ENCODE results near the gene KLRC4. TPM values are rescaled to one million over a fixed set of nuclear protein-coding genes. Genes with fewer than 3 reads are reported as not detected.
"Not testable (repeated sequence)": the region's sequence is repeated elsewhere in the genome, so short reads cannot be mapped to it uniquely, and the experiment has no call there.

KLRC4 gene
- total and polyA plus RNA-seq, 7 donors, result 0.23 TPM; not detected in 6

- not testable (repeated sequence) for H3K27ac ChIP-seq; H3K27me3 ChIP-seq (ENCODE audit: insufficient read depth in 3 of 3, low read length in 2 of 3)
- 64 to 83% (median 75%) methylated on average over 1 of the region's 1 CpG for WGBS, 3 donors
Observed at GRCh38 chr12:10424260-10424899, 14.8 kb upstream of the KLRC4 start.

GRCh38 chr12:10422159-10422558 is 12.6 kb upstream of the KLRC4 start:
- DNase-seq; intact Hi-C loops (cut with DNase I); ATAC-seq; H3K27ac ChIP-seq; H3K4me1 ChIP-seq; H3K27me3 ChIP-seq (ENCODE audit: insufficient read depth in 3 of 3, low read length in 2 of 3); H3K9me3 ChIP-seq; H3K36me3 ChIP-seq (ENCODE audit: insufficient read depth in 1 of 2, low read depth in 1 of 2); H3K4me3 ChIP-seq: not testable (repeated sequence)
- WGBS, 3 donors, result 11 to 36% (median 33%) methylated on average over 1 to 2 of the region's 3 CpGs

More at GRCh38 chr12:10424260-10424899, 14.8 kb upstream of the KLRC4 start:
- intact Hi-C loops (cut with DNase I); H3K36me3 ChIP-seq (ENCODE audit: insufficient read depth in 1 of 2, low read depth in 1 of 2); ATAC-seq; DNase-seq; H3K4me1 ChIP-seq; H3K9me3 ChIP-seq; H3K4me3 ChIP-seq: not testable (repeated sequence)

GRCh38 chr12:10420334-10420733 is 10.8 kb upstream of the KLRC4 start, which contains the start of gene KLRC3:
KLRC3 (minus strand) TSS chr12:10420595; CDS start chr12:10420550, 45 bp downstream.
- H3K36me3 ChIP-seq (ENCODE audit: insufficient read depth in 1 of 2, low read depth in 1 of 2); H3K27ac ChIP-seq; H3K9me3 ChIP-seq; H3K4me1 ChIP-seq; ATAC-seq; H3K27me3 ChIP-seq (ENCODE audit: insufficient read depth in 3 of 3, low read length in 2 of 3); intact Hi-C loops (cut with DNase I); H3K4me3 ChIP-seq; DNase-seq: not testable (repeated sequence)
- WGBS, 3 donors, result 40 to 52% (median 48%) methylated on average over 1 of the region's 1 CpG

- Histone ChIP-seq H3K4me3 (no peak overlapping the region), H3K36me3 (ENCODE audit: insufficient read depth in 1 of 2, low read depth in 1 of 2) (no peaks in the 10 kb centered on the region), H3K27me3 (ENCODE audit: insufficient read depth in 3 of 3, low read length in 2 of 3) (no peaks in the 10 kb centered on the region), H3K27ac (no peak overlapping the region), H3K4me1 (no peaks in the 10 kb centered on the region), H3K9me3 (peaks cover 11% of the 10 kb centered on the region)
- ATAC-seq, result no peak
- intact Hi-C loops (cut with DNase I), result no loop called here
- no peak for DNase-seq
- no peak for TF ChIP-seq CTCF (IDR thresholded peaks at IDR 0.05)
- WGBS, 3 donors, result 38 to 70% (median 66%) methylated on average over 3 of the region's 3 CpGs
Observed at GRCh38 chr12:10408842-10409241, 715 bp downstream of the KLRC4 start.

GRCh38 chr12:10406725-10407124 is 2.8 kb downstream of the KLRC4 start:
- no peaks in the 10 kb centered on the region for H3K27me3 ChIP-seq (ENCODE audit: insufficient read depth in 3 of 3, low read length in 2 of 3)
- peaks cover 11% of the 10 kb centered on the region for H3K9me3 ChIP-seq
- no peak overlapping the region for H3K27ac ChIP-seq
- 61 to 77% (median 63%) methylated on average over 4 of the region's 4 CpGs for WGBS, 3 donors
- H3K36me3 ChIP-seq (ENCODE audit: insufficient read depth in 1 of 2, low read depth in 1 of 2), result no peaks in the 10 kb centered on the region
- no peak for DNase-seq
- H3K4me1 ChIP-seq, result no peaks in the 10 kb centered on the region
- no peak for TF ChIP-seq CTCF (IDR thresholded peaks at IDR 0.05)
- no peak overlapping the region for H3K4me3 ChIP-seq
- ATAC-seq, result no peak
- intact Hi-C loops (cut with DNase I), result no loop called here

GRCh38 chr12:10405294-10405693 is 4.3 kb downstream of the KLRC4 start:
- Histone ChIP-seq H3K4me1 (no peaks in the 10 kb centered on the region), H3K4me3 (no peak overlapping the region), H3K36me3 (ENCODE audit: insufficient read depth in 1 of 2, low read depth in 1 of 2) (no peaks in the 10 kb centered on the region), H3K27ac (no peak overlapping the region), H3K9me3 (peaks cover 11% of the 10 kb centered on the region), H3K27me3 (ENCODE audit: insufficient read depth in 3 of 3, low read length in 2 of 3) (no peaks in the 10 kb centered on the region)
- no peak for DNase-seq
- TF ChIP-seq CTCF (IDR thresholded peaks at IDR 0.05), result no peak
- intact Hi-C loops (cut with DNase I), result no loop called here
- WGBS, 3 donors, result 91 to 96% (median 94%) methylated on average over 5 of the region's 5 CpGs
- no peak for ATAC-seq
